K562 (cell line): ENCODE results near the gene SNX15. TPM values are rescaled to one million over a fixed set of nuclear protein-coding genes. Genes with fewer than 3 reads are reported as not detected.

ENCODE experiments used
- NCOA1 ChIP-seq: fragments of 450-650 bp; IDR thresholded peaks from 2 replicates; pipeline ENCODE4 v1.6.1; 2016; ENCODE audit warnings: low read depth
- NFYB ChIP-seq: IDR thresholded peaks from 2 replicates; pipeline ENCODE4 v1.6.1; 2011; ENCODE audit warnings: mild to moderate bottlenecking, moderate library complexity; ENCODE audit not compliant: insufficient read length; ENCODE audit errors: extremely low read depth
- PHF21A ChIP-seq: fragments of 450-650 bp; IDR thresholded peaks from 2 replicates; pipeline ENCODE4 v1.6.1; 2017; ENCODE audit warnings: low read depth, borderline replicate concordance
- PML ChIP-seq: IDR thresholded peaks from 2 replicates; pipeline ENCODE4 v1.6.1; 2012; ENCODE audit warnings: low read length, inconsistent platforms
- POU5F1 ChIP-seq: fragments of 150-350 bp; IDR thresholded peaks from 2 replicates; pipeline ENCODE4 v1.6.1; 2014; ENCODE audit warnings: borderline replicate concordance, low read length, low read depth, mild to moderate bottlenecking; ENCODE audit not compliant: partially characterized antibody
- RAD21 ChIP-seq, 2 experiments: fragments of 250-450 bp in 1 of 2; fragments of 450-650 bp in 1 of 2; sonication (Bioruptor Pico) in 1 of 2; formaldehyde crosslinking in 1 of 2; IDR thresholded peaks in 1 of 2; conservative IDR thresholded peaks in 1 of 2; 2 replicates each; pipeline versions ENCODE4 v1.4.0 to v1.8.0; 2020 to 2022; ENCODE audit warnings: mild to moderate bottlenecking in 2 of 2, moderate library complexity in 1 of 2
- TFAM ChIP-seq: fragments of 250-450 bp; sonication (Bioruptor Pico); conservative IDR thresholded peaks from 2 replicates; pipeline ENCODE4 v1.5.0; 2021; ENCODE audit warnings: mild to moderate bottlenecking, moderate library complexity
- ZNF217 ChIP-seq: sonication (generic); formaldehyde crosslinking; IDR thresholded peaks from 2 replicates; pipeline ENCODE4 v1.8.0; 2022; ENCODE audit warnings: mild to moderate bottlenecking, missing genetic modification reagents
- ZNF224 ChIP-seq: sonication (generic); formaldehyde crosslinking; IDR thresholded peaks from 2 replicates; pipeline ENCODE4 v1.8.0; 2022; ENCODE audit warnings: mild to moderate bottlenecking, missing genetic modification reagents
- ZNF311 ChIP-seq: fragments of 250-450 bp; sonication (Bioruptor Pico); IDR thresholded peaks from 2 replicates; pipeline ENCODE4 v1.4.0; 2020; ENCODE audit warnings: mild to moderate bottlenecking, moderate library complexity
- ZNF740 ChIP-seq, 3 experiments: fragments of 200-800 bp in 1 of 3; sonication (Bioruptor generic) in 1 of 3; sonication (generic) in 1 of 3; formaldehyde crosslinking in 1 of 3; IDR thresholded peaks; 2 replicates each; pipeline versions ENCODE4 v1.6.1 to v1.8.0; 2016 to 2022; ENCODE audit warnings: mild to moderate bottlenecking in 2 of 3, missing compliant biosample characterization in 2 of 3, missing genetic modification characterization in 2 of 3, missing genetic modification reagents in 1 of 3
- polyA plus RNA-seq, 8 experiments: library from polyadenylated mRNA; depleted of rRNA in 4 of 8; stranded (reverse) in 5 of 8; unstranded in 3 of 8; fragments of >200 nt; fragmentation: Nextera tagmentation in 2 of 8; fragmentation: Illumina TruSeq in 1 of 8; extraction: Ambion mirVana in 2 of 8; extraction: Trizol in 1 of 8; gene quantifications; 2 replicates each; pipeline versions ENCODE4 v1.2.1 to v1.2.3, GENCODE V29; 2011 to 2014; ENCODE audit warnings: inconsistent platforms in 1 of 8, missing spikeins in 1 of 8
- total RNA-seq, 7 experiments: library from RNA; depleted of rRNA in 6 of 7; stranded (reverse); fragments of >200 nt in 6 of 7; fragmentation: Illumina TruSeq in 2 of 7; extraction: Trizol in 2 of 7; gene quantifications; 2 replicates each; pipeline versions ENCODE4 v1.2.1 to v1.2.3, GENCODE V29; 2011 to 2021; ENCODE audit warnings: low replicate concordance in 1 of 7
- TF ChIP-seq, protein P1 (sequence below), 3 experiments: IDR thresholded peaks in 2 of 3; conservative IDR thresholded peaks in 1 of 3; 2 replicates each; pipeline ENCODE4 v1.5.1; 2011 to 2012; ENCODE audit warnings: low read length in 3 of 3, mild to moderate bottlenecking in 3 of 3, control low read depth in 2 of 3, improper control_type of control experiment in 1 of 3, inconsistent platforms in 1 of 3, low read depth in 1 of 3, mixed read lengths in 1 of 3, moderate library complexity in 1 of 3; ENCODE audit not compliant: insufficient read depth in 2 of 3
- TF ChIP-seq, protein P2 (sequence below): fragments of 250-450 bp; sonication (Bioruptor Pico); IDR thresholded peaks from 2 replicates; pipeline ENCODE4 v1.5.0; 2020; ENCODE audit warnings: mild to moderate bottlenecking
- TF ChIP-seq, protein P3 (sequence below): fragments of 250-450 bp; sonication (Bioruptor Pico); IDR thresholded peaks from 2 replicates; pipeline ENCODE4 v1.8.0; 2021; ENCODE audit warnings: moderate library complexity, mild to moderate bottlenecking, inconsistent platforms

The SNX15 gene
- total and polyA plus RNA-seq, 9 of the 15 experiments (the other 6 are each of a cell fraction or from before 2014, with no cell fraction given), result 1.8 to 27.8 (median 15.2) TPM

- TF ChIP-seq, protein P1, sequence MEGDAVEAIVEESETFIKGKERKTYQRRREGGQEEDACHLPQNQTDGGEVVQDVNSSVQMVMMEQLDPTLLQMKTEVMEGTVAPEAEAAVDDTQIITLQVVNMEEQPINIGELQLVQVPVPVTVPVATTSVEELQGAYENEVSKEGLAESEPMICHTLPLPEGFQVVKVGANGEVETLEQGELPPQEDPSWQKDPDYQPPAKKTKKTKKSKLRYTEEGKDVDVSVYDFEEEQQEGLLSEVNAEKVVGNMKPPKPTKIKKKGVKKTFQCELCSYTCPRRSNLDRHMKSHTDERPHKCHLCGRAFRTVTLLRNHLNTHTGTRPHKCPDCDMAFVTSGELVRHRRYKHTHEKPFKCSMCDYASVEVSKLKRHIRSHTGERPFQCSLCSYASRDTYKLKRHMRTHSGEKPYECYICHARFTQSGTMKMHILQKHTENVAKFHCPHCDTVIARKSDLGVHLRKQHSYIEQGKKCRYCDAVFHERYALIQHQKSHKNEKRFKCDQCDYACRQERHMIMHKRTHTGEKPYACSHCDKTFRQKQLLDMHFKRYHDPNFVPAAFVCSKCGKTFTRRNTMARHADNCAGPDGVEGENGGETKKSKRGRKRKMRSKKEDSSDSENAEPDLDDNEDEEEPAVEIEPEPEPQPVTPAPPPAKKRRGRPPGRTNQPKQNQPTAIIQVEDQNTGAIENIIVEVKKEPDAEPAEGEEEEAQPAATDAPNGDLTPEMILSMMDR (IDR thresholded peaks at IDR 0.05 in 2 of 3, conservative IDR thresholded peaks at IDR 0.05 in 1 of 3; ENCODE audit: insufficient read depth in 2 of 3, low read depth in 1 of 3, low read length in 3 of 3), result peak; percentile 80 to 87 (median 83)
- TF ChIP-seq NCOA1 (no peak), ZNF217 (CRISPR knock-in tag) (no peak), PML (no peak), RAD21 (CRISPR knock-in tag; conservative IDR thresholded peaks at IDR 0.05 in 1 of 2, IDR thresholded peaks at IDR 0.05 in 1 of 2) (peak; percentile 50 to 60), ZNF224 (CRISPR knock-in tag) (no peak), ZNF740 (CRISPR knock-in tag; IDR thresholded peaks at IDR 0.05) (no peak), ZNF740 (tag; IDR thresholded peaks at IDR 0.05) (0 out of 4 replicates have a peak, but pooled peaks of 1 of the 2 experiments have one; percentile 28), PHF21A (no peak), TFAM (CRISPR knock-in tag) (no peak), POU5F1 (no peak), ZNF311 (no peak), NFYB (no peak)
- TF ChIP-seq, protein P2, sequence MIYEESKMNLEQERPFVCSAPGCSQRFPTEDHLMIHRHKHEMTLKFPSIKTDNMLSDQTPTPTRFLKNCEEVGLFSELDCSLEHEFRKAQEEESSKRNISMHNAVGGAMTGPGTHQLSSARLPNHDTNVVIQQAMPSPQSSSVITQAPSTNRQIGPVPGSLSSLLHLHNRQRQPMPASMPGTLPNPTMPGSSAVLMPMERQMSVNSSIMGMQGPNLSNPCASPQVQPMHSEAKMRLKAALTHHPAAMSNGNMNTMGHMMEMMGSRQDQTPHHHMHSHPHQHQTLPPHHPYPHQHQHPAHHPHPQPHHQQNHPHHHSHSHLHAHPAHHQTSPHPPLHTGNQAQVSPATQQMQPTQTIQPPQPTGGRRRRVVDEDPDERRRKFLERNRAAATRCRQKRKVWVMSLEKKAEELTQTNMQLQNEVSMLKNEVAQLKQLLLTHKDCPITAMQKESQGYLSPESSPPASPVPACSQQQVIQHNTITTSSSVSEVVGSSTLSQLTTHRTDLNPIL, result no peak
- TF ChIP-seq, protein P3, sequence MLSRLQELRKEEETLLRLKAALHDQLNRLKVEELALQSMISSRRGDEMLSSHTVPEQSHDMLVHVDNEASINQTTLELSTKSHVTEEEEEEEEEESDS, result no peak
Measured at GRCh38 chr11:65078151-65078550, 50.9 kb downstream of the SNX15 start (continued).
